Measurements from ENCODE around the gene GXYLT2. TPM values are rescaled to one million over a fixed set of nuclear protein-coding genes. Genes with fewer than 3 reads are reported as not detected.
A peak's percentile ranks its signal among the peaks of the same experiment; 100 is the strongest.

GXYLT2 gene
- total and polyA plus RNA-seq, 2 of the 13 experiments (the other 11 are each of a cell fraction or from before 2014, with no cell fraction given): 4.3 to 6.9 TPM

DNA sequence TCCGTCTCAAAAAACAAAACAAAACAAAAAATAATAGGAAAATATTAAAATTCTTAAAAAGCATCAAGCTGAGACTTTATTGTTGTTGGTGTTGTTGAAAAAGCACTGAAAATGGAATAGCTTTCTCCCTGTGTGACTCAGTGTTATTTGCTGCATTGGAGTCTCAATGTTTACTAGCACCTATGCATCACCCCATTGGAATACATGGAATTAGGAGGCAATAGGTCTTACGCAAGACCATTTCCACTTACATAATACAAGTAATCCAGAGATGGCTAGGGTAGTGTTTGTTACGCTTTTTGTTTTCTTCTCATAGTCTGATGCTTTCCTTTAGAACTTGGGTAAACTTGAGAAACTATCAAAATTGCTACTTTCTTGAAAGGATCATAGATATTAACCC is 15.2 kb downstream of the GXYLT2 start (continued):
- TF ChIP-seq, protein P1, sequence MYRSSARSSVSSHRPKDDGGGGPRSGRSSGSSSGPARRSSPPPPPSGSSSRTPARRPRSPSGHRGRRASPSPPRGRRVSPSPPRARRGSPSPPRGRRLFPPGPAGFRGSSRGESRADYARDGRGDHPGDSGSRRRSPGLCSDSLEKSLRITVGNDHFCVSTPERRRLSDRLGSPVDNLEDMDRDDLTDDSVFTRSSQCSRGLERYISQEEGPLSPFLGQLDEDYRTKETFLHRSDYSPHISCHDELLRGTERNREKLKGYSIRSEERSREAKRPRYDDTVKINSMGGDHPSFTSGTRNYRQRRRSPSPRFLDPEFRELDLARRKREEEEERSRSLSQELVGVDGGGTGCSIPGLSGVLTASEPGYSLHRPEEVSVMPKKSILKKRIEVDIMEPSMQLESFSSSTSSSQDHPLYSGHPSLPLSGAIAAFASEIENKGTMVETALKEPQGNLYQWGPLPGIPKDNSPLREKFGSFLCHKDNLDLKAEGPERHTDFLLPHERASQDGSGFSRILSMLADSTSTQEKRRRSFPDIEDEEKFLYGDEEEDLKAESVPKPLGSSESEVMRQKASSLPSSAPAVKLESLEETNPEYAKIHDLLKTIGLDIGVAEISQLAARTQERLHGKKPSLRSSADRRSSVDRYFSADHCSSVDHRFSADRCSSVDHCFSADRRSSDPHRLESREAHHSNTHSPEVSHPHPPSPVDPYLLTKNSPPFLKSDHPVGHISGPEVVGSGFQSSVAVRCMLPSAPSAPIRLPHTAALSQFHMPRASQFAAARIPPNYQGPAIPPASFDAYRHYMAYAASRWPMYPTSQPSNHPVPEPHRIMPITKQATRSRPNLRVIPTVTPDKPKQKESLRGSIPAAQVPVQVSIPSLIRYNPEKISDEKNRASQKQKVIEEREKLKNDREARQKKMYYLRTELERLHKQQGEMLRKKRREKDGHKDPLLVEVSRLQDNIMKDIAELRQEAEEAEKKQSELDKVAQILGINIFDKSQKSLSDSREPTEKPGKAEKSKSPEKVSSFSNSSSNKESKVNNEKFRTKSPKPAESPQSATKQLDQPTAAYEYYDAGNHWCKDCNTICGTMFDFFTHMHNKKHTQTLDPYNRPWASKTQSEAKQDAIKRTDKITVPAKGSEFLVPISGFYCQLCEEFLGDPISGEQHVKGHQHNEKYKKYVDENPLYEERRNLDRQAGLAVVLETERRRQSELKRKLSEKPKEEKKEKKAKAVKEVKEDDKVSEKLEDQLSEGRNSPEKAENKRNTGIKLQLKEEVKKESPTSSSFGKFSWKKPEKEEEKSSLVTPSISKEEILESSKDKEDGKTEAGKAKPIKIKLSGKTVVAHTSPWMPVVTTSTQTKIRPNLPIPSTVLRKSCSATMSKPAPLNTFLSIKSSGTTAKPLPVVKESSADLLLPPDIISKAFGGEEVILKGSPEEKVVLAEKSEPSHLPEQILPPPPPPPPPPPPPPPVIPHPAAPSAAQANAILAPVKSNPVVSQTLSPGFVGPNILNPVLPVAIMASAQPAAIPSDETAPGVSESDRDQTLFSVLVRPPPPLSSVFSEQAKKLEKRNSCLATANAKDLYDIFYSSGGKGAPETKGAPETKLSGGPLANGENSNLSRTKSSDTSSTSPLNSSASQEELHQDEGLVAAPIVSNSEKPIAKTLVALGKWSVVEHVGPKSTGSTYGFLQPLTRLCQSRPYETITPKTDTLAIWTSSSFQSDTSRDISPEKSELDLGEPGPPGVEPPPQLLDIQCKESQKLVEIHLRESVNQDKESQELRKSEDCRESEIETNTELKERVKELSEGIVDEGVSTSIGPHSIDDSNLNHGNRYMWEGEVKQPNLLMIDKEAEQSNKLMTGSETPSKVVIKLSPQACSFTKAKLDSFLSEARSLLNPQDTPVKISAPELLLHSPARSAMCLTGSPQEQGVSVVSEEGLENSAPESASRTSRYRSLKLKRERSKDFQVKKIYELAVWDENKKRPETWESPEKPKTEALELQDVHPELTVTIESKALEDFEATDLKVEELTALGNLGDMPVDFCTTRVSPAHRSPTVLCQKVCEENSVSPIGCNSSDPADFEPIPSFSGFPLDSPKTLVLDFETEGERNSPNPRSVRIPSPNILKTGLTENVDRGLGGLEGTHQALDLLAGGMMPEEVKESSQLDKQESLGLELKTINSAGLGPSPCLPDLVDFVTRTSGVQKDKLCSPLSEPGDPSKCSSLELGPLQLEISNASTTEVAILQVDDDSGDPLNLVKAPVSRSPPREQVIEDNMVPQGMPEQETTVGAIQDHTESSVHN (CRISPR knock-in tag; IDR thresholded peaks at IDR 0.05): no peak
- no peak for TF ChIP-seq ZNF629 (CRISPR knock-in tag; conservative IDR thresholded peaks at IDR 0.05)
- TF ChIP-seq TRIM24 (CRISPR knock-in tag; IDR thresholded peaks at IDR 0.05): no peak
- TF ChIP-seq, protein P2, sequence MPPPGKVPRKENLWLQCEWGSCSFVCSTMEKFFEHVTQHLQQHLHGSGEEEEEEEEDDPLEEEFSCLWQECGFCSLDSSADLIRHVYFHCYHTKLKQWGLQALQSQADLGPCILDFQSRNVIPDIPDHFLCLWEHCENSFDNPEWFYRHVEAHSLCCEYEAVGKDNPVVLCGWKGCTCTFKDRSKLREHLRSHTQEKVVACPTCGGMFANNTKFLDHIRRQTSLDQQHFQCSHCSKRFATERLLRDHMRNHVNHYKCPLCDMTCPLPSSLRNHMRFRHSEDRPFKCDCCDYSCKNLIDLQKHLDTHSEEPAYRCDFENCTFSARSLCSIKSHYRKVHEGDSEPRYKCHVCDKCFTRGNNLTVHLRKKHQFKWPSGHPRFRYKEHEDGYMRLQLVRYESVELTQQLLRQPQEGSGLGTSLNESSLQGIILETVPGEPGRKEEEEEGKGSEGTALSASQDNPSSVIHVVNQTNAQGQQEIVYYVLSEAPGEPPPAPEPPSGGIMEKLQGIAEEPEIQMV (CRISPR knock-in tag; IDR thresholded peaks at IDR 0.05; ENCODE audit: low read depth): no peak
- TF ChIP-seq, protein P3, sequence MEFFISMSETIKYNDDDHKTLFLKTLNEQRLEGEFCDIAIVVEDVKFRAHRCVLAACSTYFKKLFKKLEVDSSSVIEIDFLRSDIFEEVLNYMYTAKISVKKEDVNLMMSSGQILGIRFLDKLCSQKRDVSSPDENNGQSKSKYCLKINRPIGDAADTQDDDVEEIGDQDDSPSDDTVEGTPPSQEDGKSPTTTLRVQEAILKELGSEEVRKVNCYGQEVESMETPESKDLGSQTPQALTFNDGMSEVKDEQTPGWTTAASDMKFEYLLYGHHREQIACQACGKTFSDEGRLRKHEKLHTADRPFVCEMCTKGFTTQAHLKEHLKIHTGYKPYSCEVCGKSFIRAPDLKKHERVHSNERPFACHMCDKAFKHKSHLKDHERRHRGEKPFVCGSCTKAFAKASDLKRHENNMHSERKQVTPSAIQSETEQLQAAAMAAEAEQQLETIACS (CRISPR knock-in tag; IDR thresholded peaks at IDR 0.05): no peak
- TF ChIP-seq, protein P4, sequence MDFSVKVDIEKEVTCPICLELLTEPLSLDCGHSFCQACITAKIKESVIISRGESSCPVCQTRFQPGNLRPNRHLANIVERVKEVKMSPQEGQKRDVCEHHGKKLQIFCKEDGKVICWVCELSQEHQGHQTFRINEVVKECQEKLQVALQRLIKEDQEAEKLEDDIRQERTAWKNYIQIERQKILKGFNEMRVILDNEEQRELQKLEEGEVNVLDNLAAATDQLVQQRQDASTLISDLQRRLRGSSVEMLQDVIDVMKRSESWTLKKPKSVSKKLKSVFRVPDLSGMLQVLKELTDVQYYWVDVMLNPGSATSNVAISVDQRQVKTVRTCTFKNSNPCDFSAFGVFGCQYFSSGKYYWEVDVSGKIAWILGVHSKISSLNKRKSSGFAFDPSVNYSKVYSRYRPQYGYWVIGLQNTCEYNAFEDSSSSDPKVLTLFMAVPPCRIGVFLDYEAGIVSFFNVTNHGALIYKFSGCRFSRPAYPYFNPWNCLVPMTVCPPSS (IDR thresholded peaks at IDR 0.05): no peak
- no peak for TF ChIP-seq BRCA1 (CRISPR knock-in tag; IDR thresholded peaks at IDR 0.05)
- TF ChIP-seq ZNF839 (CRISPR knock-in tag; IDR thresholded peaks at IDR 0.05; ENCODE audit: borderline replicate concordance): no peak
- TF ChIP-seq CREM (IDR thresholded peaks at IDR 0.05): no peak
- no peak for TF ChIP-seq CREM (CRISPR knock-in tag; IDR thresholded peaks at IDR 0.05)
- no peak for TF ChIP-seq GFI1 (CRISPR knock-in tag; IDR thresholded peaks at IDR 0.05; ENCODE audit: borderline replicate concordance)
- TF ChIP-seq ZNF234 (CRISPR knock-in tag; conservative IDR thresholded peaks at IDR 0.05): no peak
- no peak for TF ChIP-seq CC2D1A (CRISPR knock-in tag; IDR thresholded peaks at IDR 0.05)
- TF ChIP-seq, protein P5, sequence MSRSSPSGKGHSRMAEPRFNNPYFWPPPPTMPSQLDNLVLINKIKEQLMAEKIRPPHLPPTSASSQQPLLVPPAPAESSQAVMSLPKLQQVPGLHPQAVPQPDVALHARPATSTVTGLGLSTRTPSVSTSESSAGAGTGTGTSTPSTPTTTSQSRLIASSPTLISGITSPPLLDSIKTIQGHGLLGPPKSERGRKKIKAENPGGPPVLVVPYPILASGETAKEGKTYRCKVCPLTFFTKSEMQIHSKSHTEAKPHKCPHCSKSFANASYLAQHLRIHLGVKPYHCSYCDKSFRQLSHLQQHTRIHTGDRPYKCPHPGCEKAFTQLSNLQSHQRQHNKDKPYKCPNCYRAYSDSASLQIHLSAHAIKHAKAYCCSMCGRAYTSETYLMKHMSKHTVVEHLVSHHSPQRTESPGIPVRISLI (CRISPR knock-in tag; IDR thresholded peaks at IDR 0.05; ENCODE audit: borderline replicate concordance): no peak
- TF ChIP-seq ZNF816 (CRISPR knock-in tag; IDR thresholded peaks at IDR 0.05; ENCODE audit: borderline replicate concordance): no peak
- no peak for TF ChIP-seq DNMT3B (CRISPR knock-in tag; conservative IDR thresholded peaks at IDR 0.05)
- peak; percentile 80; the same call in 1 of the 2 replicates for TF ChIP-seq MIER3 (CRISPR knock-in tag; IDR thresholded peaks at IDR 0.05; ENCODE audit: borderline replicate concordance)

Data from HepG2 (cell line).